ENCODE data around the gene ATP5MC2.

Gene ATP5MC2

DNA sequence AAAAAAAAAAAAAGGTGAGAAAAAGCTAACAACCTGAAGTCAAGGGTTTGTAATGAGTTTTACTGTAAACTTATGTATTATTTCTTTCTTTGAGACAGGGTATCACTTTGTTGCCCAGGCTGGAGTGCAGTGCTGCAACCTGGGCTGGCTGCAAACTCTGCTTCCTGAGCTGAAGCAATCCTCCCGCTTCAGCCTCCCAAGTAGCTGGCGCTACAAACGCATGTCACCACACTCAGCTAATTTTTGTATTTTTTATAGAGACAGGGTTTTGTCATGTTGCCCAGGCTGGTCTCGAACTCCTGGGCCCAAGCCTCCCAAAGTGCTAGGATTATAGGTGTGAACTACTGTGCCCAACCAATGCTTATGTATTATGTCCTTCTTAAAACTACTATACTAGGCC lies 58.9 kb downstream of the ATP5MC2 start:
- DNase-seq (ENCODE audit: low read depth in 1 of 2, low spot score in 1 of 2), result no peak
